Testis (tissue), 3 donors: ENCODE data around the gene IRF9. TPM values are rescaled to one million over a fixed set of nuclear protein-coding genes. Genes with fewer than 3 reads are reported as not detected.
A peak's percentile ranks its signal among the peaks of the same experiment; 100 is the strongest.

ENCODE experiments used
- DNase-seq: peaks from one replicate; pipeline ENCODE4 v3.0.0-alpha.2; 2019
- H3K27ac ChIP-seq, 2 donors: fragments of 200-600 bp; sonication (generic); one replicate each; pipeline ENCODE4 v1.5.1; 2019
- H3K27me3 ChIP-seq: fragments of 200-600 bp; sonication (generic); one replicate; pipeline ENCODE4 v1.5.1; 2019
- H3K36me3 ChIP-seq: fragments of 200-600 bp; sonication (generic); one replicate; pipeline ENCODE4 v1.5.1; 2017; ENCODE audit warnings: low read depth; ENCODE audit errors: missing control alignments
- H3K4me1 ChIP-seq: fragments of 200-600 bp; sonication (generic); one replicate; pipeline ENCODE4 v1.5.1; 2019
- H3K4me3 ChIP-seq, 2 donors: fragments of 200-600 bp; sonication (generic); one replicate each; pipeline ENCODE4 v1.5.1; 2017 to 2019
- H3K9me3 ChIP-seq: fragments of 200-600 bp; sonication (generic); one replicate; pipeline ENCODE4 v1.5.1; 2017
- POLR2A ChIP-seq: fragments of 450-650 bp; IDR thresholded peaks from one replicate; pipeline ENCODE4 v1.6.1; 2017; ENCODE audit warnings: antibody characterized with exemption, mild to moderate bottlenecking, moderate library complexity
- WGBS, 2 donors: methylation state at CpG; one replicate each; pipeline ENCODE4 v1.1.5; 2018; 5-methylcytosine and 5-hydroxymethylcytosine counted together
- intact Hi-C: fragments of 100-400 bp; cut with DNase I; formaldehyde crosslinking; loops from one replicate; pipeline ENCODE4 v1.15.1; 2023; ENCODE audit warnings: low total_unique reads
- polyA plus RNA-seq: library from polyadenylated mRNA; stranded (reverse); fragments of 350-450 nt; fragmentation: Illumina TruSeq; extraction: RNeasy Lipid Tissue Mini Kit (QIAGEN cat#74804); gene quantifications from one replicate; pipeline ENCODE4 v1.2.3, GENCODE V29; 2014; ENCODE audit warnings: low read depth, low replicate concordance; ENCODE audit not compliant: insufficient read depth
- total RNA-seq, 2 donors: library from RNA; depleted of rRNA; stranded (reverse); fragments of >200 nt; gene quantifications; one replicate each; pipeline ENCODE4 v1.2.3, GENCODE V29; 2016
- TF ChIP-seq, protein P1 (sequence below), 3 experiments: fragments of 450-650 bp in 2 of 3; fragments of 200-600 bp in 1 of 3; sonication (generic) in 1 of 3; IDR thresholded peaks; one replicate each; pipeline ENCODE4 v1.5.1; 2016 to 2019; ENCODE audit warnings: antibody characterized with exemption in 3 of 3, mild to moderate bottlenecking in 2 of 3, moderate library complexity in 1 of 3

The IRF9 gene
- total and polyA plus RNA-seq, 3 donors from 2014 or later: 45.7 to 74.8 (median 56.2) TPM

DNA sequence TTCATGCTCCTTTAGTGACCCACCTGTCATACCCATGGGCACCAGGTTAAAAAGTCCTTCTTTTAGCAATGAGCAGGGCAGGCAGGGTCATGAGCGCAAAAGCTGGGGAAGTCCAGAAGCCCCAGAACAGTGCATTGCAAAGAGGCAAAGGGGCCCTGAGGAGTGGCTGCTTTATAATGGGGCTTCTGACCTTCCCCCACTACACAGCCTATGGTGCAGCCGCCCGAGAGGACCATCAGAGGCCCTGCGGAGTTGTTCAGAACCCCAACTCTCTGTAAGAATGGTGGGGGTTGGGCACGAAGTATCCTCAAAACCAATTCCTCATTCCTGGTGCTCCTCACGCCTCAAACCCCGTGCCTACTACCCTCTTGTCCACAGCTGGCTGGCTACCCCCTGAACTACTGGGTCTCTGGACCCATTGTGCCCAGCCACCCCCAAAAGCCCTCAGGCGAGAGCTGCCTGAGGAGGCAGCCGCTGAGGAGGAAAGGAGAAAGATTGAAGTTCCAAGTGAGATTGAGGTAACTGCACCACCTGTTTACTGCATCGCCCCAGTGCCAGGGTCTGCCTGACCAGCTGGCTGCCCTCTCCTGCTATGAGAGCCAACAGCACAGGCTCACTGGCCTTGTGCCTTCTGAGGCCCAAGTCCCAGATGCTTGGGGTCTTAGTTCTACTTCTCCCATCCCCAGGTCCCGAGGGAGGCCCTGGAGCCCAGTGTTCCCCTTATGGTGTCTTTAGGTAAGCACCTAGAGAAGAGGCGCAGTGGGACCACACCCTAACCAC is 17.5 kb downstream of the IRF9 start:
- intact Hi-C loops: no loop called here
- no peak for DNase-seq
- H3K4me1 ChIP-seq: no peaks in the 10 kb centered on the region
- H3K4me3 ChIP-seq: no peak overlapping the region
- H3K9me3 ChIP-seq: no peaks in the 10 kb centered on the region
- WGBS, 2 donors: 88 to 92% methylated on average over 9 to 12 of the region's 12 CpGs
- H3K36me3 ChIP-seq: no peaks in the 10 kb centered on the region
- TF ChIP-seq POLR2A: no peak
- TF ChIP-seq, protein P1, sequence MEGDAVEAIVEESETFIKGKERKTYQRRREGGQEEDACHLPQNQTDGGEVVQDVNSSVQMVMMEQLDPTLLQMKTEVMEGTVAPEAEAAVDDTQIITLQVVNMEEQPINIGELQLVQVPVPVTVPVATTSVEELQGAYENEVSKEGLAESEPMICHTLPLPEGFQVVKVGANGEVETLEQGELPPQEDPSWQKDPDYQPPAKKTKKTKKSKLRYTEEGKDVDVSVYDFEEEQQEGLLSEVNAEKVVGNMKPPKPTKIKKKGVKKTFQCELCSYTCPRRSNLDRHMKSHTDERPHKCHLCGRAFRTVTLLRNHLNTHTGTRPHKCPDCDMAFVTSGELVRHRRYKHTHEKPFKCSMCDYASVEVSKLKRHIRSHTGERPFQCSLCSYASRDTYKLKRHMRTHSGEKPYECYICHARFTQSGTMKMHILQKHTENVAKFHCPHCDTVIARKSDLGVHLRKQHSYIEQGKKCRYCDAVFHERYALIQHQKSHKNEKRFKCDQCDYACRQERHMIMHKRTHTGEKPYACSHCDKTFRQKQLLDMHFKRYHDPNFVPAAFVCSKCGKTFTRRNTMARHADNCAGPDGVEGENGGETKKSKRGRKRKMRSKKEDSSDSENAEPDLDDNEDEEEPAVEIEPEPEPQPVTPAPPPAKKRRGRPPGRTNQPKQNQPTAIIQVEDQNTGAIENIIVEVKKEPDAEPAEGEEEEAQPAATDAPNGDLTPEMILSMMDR (IDR thresholded peaks at IDR 0.05): no peak
- H3K27me3 ChIP-seq: no peaks in the 10 kb centered on the region
- no peak overlapping the region for H3K27ac ChIP-seq

DNA sequence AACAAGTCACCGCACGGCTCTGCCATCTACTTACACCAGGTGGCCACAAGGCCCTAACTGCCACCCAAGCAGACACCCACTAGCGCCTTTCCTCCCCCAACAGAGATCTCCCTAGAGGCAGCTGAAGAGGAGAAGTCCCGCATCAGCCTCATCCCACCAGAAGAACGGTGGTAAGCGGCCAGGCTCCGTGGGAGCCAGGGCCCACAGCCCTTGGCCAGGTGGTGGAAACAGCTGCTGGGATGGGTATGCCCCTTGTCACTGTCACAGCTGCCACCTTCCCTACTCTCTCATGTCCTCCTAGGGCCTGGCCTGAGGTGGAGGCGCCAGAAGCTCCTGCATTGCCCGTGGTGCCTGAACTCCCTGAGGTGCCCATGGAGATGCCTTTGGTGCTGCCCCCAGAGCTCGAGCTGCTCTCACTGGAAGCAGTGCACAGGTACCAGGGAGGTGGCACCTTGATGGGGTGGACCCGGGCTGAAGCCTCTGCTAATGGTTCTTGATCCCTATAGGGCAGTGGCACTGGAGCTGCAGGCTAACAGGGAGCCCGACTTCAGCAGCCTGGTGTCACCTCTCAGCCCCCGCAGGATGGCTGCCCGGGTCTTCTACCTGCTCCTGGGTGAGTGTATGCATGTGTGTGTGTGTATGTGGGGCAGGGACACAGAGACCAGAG is 18.4 kb downstream of the IRF9 start:
- DNase-seq: no peak

GRCh38 chr14:24179961-24180796 is 19.1 kb downstream of the IRF9 start:
- H3K27ac ChIP-seq: peak overlapping the region in 1 of 2 donors; percentile 44
- H3K27me3 ChIP-seq: no peaks in the 10 kb centered on the region
- no peak overlapping the region for H3K4me3 ChIP-seq
- 72 to 82% methylated on average over 13 to 18 of the region's 18 CpGs for WGBS, 2 donors
- no peaks in the 10 kb centered on the region for H3K9me3 ChIP-seq
- no peaks in the 10 kb centered on the region for H3K36me3 ChIP-seq
- no peak for DNase-seq
- intact Hi-C loops: no loop called here
- TF ChIP-seq, protein P1 (IDR thresholded peaks at IDR 0.05): no peak
- TF ChIP-seq POLR2A: no peak
- no peaks in the 10 kb centered on the region for H3K4me1 ChIP-seq

More for the DNA sequence above, 18.4 kb downstream of the IRF9 start:
- intact Hi-C loops: no loop called here
- 80 to 91% methylated on average over 7 to 14 of the region's 14 CpGs for WGBS, 2 donors
- H3K36me3 ChIP-seq: no peaks in the 10 kb centered on the region
- H3K27ac ChIP-seq: no peak overlapping the region
- H3K9me3 ChIP-seq: no peaks in the 10 kb centered on the region
- no peak overlapping the region for H3K4me3 ChIP-seq
- TF ChIP-seq POLR2A: no peak
- TF ChIP-seq, protein P1 (IDR thresholded peaks at IDR 0.05): no peak
- H3K4me1 ChIP-seq: no peaks in the 10 kb centered on the region
- no peaks in the 10 kb centered on the region for H3K27me3 ChIP-seq

DNA sequence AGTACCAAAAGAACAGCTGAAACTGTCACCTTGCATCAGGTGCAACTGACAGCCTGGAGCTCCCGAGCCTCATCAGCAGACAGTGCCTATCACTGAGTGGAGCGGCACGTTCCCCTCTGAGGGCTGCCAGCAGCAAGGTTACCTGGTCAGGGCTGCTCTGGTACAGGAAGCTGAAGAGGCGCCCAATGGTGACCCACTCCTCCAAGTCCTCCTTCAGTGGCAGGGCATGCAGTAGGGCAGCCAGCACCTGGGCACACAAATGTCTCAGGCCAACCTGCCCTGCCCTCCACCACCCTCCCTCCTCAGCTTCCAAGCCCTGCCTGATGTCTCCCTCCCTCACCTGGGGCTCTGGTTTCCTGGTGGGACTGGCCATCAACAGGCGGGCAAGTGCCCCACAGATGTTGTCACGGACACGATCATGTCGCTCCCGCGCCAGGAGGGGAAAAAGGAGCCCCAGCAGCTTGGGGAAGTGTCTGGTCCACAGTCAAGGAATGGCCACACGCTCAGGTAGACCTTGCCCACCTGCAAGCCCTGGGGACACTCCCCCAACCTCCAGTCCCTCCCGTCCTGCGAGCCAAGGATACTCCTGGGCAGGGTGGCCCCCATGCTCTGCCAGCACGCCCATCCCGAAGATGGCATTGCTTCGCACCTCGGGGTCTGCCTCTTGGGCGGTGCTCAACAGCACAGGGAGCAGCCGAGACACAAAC is 20.5 kb downstream of the IRF9 start:
- Histone ChIP-seq H3K4me3 (no peak overlapping the region), H3K27me3 (no peaks in the 10 kb centered on the region), H3K36me3 (no peaks in the 10 kb centered on the region), H3K4me1 (no peaks in the 10 kb centered on the region), H3K27ac (no peak overlapping the region), H3K9me3 (no peaks in the 10 kb centered on the region)
- TF ChIP-seq, protein P1 (IDR thresholded peaks at IDR 0.05): no peak
- no peak for TF ChIP-seq POLR2A
- intact Hi-C loops: no loop called here
- WGBS, 2 donors: 89 to 92% methylated on average over 6 to 17 of the region's 19 CpGs
- DNase-seq: no peak
